IPS-NIHi7 (cell line): ENCODE measurements around the gene KRT5.
A peak's percentile ranks its signal among the peaks of the same experiment; 100 is the strongest.
"Not testable (repeated sequence)": the region's sequence is repeated elsewhere in the genome, so short reads cannot be mapped to it uniquely, and the experiment has no call there.

Experiments
- DNase-seq: peaks from one replicate; pipeline ENCODE4 v3.0.0; 2012; ENCODE audit warnings: mixed read lengths; ENCODE audit errors: extremely low spot score

The KRT5 gene

GRCh38 chr12:52521175-52521567, 977 bp upstream of the KRT5 start:
- no peak for DNase-seq

DNA sequence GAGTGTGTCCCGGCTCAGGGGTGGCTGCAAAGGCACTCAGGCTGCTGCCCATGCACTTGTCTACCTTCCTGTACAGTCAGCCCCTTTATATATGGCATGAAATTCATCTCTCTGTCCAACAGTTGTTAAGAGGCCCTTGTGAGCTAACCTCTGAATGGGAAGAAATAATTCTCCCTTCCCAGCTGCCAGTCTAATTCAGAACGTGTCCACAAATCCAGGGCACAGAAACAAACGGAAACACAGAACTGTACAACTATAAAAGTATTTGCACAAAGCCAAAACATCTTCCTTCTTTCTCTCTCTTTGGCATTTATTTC, 849 bp downstream of the KRT5 start:
- DNase-seq, result no peak

GRCh38 chr12:52518574-52519386, 1.4 kb downstream of the KRT5 start:
- no peak for DNase-seq

DNA sequence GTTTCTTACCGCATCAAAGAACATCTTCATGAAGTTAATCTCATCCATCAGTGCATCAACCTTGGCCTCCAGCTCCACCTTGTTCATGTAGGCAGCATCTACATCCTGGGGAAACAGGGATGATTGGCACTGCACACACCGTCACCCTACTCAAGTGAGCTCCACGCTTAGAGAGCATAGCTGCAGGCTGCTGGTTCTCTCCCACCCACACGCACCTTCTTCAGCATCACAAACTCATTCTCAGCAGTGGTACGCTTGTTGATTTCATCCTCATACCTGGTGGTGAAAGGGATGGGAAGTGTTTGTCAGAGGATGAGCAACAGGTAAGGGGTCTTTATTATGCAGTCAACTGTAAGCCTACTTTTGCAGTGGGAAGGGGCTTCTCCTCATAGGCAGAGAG, 2.3 kb downstream of the KRT5 start:
- no peak for DNase-seq

DNA sequence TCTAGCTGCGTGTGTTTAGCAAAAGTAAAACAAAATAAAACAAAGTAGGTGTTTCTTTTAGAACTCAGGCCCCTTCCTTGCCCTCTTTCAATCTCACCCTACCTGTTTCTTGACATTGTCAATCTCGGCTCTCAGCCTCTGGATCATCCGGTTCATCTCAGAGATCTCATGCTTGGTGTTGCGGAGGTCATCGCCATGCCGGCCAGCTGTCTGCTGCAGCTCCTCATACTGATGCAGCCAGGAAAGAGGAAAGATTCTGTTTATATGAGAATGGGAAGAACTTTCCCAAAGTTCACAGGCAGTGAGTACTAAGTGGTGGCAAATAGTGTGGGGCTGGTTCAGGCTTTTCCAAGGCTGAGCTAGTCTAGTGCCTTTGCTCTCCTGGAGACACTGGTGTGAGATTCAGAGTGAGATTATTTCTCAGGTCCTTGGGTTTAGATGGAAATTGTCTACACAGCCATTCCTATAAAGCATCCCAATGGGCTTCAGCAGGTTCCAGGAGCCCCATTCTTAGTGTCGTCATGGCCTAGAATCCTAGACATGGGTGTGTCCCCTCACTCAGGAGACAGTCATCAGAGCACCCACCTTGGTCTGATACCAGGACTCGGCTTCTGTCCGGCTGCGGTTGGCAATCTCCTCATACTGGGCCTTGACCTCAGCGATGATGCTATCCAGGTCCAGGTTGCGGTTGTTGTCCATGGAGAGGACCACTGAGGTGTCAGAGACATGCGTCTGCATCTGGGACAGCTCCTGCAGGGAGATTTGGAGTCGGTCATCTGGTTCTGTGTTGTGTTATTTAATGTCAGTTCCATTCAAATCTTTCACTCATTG, 3.0 kb downstream of the KRT5 start:
- no peak for DNase-seq

DNA sequence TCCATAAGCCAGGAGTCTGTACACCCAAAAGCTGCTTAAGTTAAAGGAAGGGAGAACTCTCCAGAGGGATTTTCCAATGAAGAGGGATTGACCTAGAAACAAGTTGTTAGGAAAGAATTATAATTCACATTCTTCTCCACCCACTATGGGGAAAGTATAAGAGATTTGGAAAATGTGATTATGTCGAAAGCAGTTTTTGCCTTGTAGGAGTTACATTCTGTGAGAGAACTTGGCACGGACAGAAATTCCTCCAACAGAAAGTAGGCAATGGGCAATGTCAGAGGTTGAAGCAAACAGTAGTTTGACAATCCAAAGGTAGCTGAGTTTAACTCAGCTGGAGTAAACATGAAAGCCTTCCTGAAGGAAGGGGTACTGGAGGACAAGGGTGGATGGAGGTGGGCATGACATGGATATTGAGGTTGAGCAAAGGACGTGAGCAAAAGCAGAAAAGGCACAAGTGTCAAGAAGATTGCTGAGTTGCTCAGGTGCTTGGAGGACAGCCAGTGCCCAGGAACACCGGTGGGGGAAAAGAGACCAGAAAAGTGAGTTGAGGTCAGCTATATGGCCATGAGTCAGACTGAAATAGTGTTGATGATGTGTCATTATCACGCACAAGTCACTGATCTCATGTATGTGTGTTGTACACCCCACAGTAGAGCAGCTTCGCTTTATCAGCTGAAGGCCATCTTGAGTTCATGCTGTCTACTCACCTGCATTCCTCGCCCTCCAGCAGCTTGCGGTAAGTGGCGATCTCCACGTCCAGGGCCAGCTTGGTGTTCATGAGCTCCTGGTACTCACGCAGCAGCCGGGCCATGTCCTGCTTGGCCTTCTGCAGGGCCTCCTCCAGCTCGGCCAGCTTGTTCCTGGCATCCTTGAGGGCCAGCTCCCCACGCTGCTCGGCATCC, 4.0 kb downstream of the KRT5 start:
- no peak for DNase-seq

DNA sequence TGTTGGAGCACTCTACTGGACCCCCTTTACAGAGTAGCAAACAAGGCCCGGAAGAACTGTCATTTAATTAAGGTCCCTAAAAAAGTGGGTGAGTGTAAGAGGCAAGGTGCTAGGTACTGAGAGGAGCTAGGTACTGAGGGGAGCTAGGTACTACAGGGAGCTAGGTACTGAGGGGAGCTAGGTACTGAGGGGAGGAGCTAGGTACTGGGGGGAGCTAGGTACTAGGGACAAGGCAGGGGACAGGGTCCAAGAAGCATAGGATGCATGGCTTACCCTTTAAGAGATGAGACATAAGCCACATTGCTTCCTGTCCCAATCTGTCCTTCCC, 4.9 kb downstream of the KRT5 start:
- no peak for DNase-seq

GRCh38 chr12:52514471-52515318, 5.5 kb downstream of the KRT5 start:
- no peak for DNase-seq

GRCh38 chr12:52513736-52514135, 6.5 kb downstream of the KRT5 start:
- DNase-seq, result no peak

DNA sequence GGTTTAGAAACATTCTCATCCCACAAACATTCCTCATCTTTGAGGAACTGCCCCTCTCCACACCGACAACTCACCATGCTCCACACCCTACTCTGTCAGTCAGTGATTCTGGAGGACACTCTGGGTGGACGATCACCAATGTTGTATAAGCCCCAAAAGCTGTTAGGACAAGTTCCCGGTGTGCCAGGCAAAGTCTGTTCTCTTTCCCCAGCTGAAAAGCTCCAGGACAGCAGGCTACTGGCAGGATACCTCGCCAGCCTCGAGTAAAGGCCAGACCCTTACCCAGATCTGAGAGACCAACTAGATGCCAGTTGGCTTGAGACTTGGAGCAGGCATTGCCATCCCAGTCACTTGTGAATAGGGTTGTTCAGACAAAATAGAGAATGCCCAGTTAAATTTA, 12.0 kb downstream of the KRT5 start:
- DNase-seq, result no peak

- DNase-seq, result peak; percentile 82
Observed at GRCh38 chr12:52506858-52507715, 13.1 kb downstream of the KRT5 start.

DNA sequence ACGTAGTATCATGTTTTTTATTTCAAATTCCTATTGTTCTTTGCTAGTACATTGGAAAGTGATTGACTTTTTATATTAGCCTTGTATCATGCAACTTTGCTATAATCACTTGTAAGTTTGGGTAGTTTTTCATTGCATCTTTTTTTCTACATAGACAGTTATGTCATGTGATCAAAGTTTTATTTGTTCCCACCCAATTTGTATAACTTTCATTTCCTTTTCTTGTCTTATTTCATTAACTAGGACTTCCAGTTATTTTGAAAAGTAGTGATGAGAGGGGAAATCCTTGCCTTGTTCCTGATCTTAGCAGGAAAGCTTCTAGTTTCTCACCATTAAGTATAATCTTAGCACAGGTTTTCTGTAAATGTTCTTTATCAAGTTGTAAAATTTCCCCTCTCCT, 17.3 kb downstream of the KRT5 start:
- DNase-seq, result no peak

DNA sequence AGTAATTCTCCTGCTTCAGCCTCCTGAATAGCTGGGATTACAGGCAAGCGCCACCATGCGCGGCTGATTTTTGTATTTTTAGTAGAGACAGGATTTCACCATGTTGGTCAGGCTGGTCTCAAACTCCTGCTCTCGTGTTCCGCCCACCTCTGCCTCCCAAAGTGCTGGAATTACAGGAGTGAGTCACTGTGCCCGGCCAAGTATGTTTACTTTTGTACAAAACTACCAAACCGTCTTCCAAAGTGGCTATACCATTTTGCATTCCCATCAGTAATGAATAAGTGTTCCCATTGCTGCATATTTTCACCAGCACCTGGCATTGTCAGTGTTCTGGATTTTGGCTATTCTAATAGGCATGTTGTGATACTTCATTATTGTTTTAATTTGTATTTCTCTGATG, 18.7 kb downstream of the KRT5 start:
- DNase-seq, result no peak

- DNase-seq, result not testable (repeated sequence)
Observed at GRCh38 chr12:52500574-52500973, 19.6 kb downstream of the KRT5 start.

DNA sequence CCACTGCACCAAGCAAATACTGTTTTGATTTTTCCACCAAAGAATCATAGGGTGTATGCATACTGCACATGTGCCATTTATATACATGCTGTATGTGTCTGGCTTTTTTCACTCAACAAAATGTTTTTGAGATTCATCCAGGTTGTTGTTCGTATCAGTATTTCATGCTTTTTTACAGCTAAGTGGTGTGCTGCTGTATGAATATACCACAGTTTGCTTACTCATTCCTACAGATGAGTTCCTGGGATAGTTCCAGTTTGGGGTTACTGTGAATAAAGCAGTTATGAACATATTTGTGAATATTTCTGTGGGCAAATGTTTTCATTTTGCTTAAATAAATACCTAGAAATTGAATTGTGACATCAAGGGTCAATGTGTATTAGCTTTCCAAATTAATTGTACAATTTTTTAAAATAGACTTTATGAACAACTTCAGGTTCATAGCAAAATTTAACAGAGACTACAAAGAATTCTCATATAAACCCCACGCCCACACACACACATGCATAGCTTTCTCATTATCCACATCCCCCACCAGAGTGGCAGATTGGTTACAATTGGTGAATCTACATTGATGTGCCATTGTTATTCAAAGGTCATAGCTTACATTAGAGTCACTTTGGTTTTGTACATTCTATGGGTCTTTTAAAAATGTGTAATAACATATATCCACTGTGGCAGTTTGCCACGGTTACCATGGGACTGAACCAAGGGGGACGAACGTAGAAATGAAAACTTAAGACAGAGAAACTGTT, 20.2 kb downstream of the KRT5 start:
- DNase-seq, result no peak

DNA sequence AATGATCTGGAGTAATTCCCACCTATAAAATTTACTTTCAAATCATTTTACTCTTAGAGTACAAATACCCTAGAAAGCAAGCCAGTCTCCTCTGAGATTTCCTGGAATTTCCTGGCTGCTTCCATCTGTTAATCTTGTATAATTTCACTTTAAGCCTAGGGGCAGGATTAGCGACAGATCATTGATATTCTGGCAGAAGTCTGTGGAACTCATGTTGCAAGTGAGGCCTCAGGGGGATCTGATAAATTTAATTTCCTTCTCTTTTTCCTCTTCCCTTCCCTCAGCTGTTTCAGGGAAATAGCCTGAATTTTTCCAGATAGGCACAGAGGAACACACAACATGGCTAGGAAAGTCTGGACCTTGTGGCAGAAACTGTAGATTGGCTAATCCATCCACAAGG, 21.2 kb downstream of the KRT5 start:
- DNase-seq, result no peak

- no peak for DNase-seq
Observed at GRCh38 chr12:52497975-52498374, 22.2 kb downstream of the KRT5 start.

GRCh38 chr12:52496590-52497071, 23.6 kb downstream of the KRT5 start:
- peak; percentile 80 for DNase-seq

DNA sequence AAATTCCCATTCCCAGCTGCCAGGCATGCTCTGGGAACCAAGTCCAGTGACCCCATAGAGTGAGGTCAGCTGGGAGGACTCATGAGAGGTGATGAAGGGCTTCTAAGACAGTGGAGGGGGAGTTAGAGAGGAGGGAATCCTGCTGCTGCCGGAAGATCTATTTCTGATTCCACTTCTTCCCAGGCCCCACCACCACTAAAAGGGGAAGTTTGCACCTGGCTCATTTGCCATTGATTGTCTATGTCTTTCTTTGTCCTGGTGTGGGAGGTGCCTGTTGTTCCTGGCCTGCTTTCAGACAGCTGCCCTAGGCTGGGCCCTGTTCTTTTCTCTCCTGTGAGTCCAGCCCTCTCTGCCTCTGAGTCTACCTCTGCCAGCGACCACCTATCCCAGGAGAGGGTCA, 24.1 kb downstream of the KRT5 start:
- peak; percentile 18 for DNase-seq

DNA sequence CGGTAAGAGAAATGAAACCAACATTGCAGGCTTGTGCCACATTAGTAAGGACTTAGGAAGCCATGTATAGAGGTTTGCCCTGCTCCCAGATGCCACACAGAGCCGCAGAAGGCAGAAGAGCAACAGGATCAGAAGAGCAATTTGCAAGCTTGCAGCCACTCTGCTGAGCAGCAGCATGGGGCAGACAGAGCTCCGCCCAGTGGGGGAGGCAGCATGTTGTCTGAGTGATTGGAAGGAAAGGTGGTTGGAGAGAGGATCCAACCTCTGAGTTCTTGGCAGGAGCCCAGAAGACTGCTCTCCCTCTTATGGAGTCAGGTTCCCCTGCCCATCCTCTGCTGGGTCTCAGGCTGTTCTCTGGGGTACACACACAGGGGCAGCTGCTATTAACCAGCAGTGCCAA, 24.8 kb downstream of the KRT5 start:
- peak; percentile 78 for DNase-seq
